WTC11 (cell line): ENCODE results near the gene SMIM10L1. TPM values are rescaled to one million over a fixed set of nuclear protein-coding genes. Genes with fewer than 3 reads are reported as not detected.

Experiments
- ATAC-seq: fragments of 200-7000 bp; cut with Tn5 transposase; 2 replicates; pipeline ENCODE4 v1.10.0; 2021; ENCODE audit warnings: mild to moderate bottlenecking, moderate library complexity
- CTCF ChIA-PET: fragments of 300-600 bp; sonication (Branson Sonifier 250); formaldehyde crosslinking; loops from one replicate; lab custom pipeline; 2021; ENCODE audit warnings: antibody characterized with exemption; lab: Charles Lee
- POLR2A ChIA-PET: fragments of 350-600 bp; sonication (Branson Sonifier 250); formaldehyde crosslinking; loops from one replicate; lab custom pipeline; 2021; ENCODE audit warnings: antibody characterized with exemption; lab: Charles Lee
- DNase-seq: peaks from one replicate; pipeline ENCODE4 v3.0.0; 2021; ENCODE audit warnings: low spot score
- H3K27ac Mint-ChIP-seq: 2 replicates; pipeline ENCODE4 v1.8.0; 2021; ENCODE audit warnings: mixed read lengths
- H3K27me3 Mint-ChIP-seq: 2 replicates; pipeline ENCODE4 v1.8.0; 2021; ENCODE audit warnings: low read depth, mild to moderate bottlenecking, moderate library complexity, mixed read lengths
- H3K36me3 Mint-ChIP-seq: 2 replicates; pipeline ENCODE4 v1.8.0; 2021; ENCODE audit warnings: mixed read lengths
- H3K4me1 Mint-ChIP-seq: 2 replicates; pipeline ENCODE4 v1.8.0; 2022; ENCODE audit warnings: mixed read lengths
- H3K4me3 Mint-ChIP-seq: 2 replicates; pipeline ENCODE4 v1.8.0; 2021; ENCODE audit warnings: mild to moderate bottlenecking, moderate library complexity, mixed read lengths
- H3K9me3 Mint-ChIP-seq: 2 replicates; pipeline ENCODE4 v1.8.0; 2021; ENCODE audit warnings: mixed read lengths
- ARID4B ChIP-seq: sonication (generic); formaldehyde crosslinking; IDR thresholded peaks from 2 replicates; pipeline ENCODE4 v1.8.0; 2023; ENCODE audit warnings: missing genetic modification reagents, mild to moderate bottlenecking, borderline replicate concordance
- E2F4 ChIP-seq: sonication (generic); formaldehyde crosslinking; IDR thresholded peaks from 2 replicates; pipeline ENCODE4 v1.8.1; 2022; ENCODE audit warnings: low read depth, mild to moderate bottlenecking, moderate library complexity, missing genetic modification reagents, borderline replicate concordance
- ERG ChIP-seq: fragments of 250-450 bp; sonication (Bioruptor Pico); IDR thresholded peaks from 2 replicates; pipeline ENCODE4 v1.8.0; 2021; ENCODE audit warnings: mild to moderate bottlenecking
- GABPB1 ChIP-seq: sonication (generic); formaldehyde crosslinking; IDR thresholded peaks from 2 replicates; pipeline ENCODE4 v1.8.1; 2023; ENCODE audit warnings: mild to moderate bottlenecking, missing genetic modification reagents
- GRHL2 ChIP-seq: fragments of 250-450 bp; sonication (Bioruptor Pico); IDR thresholded peaks from 2 replicates; pipeline ENCODE4 v1.8.0; 2022; ENCODE audit warnings: mild to moderate bottlenecking, moderate library complexity; ENCODE audit not compliant: insufficient replicate concordance, severe bottlenecking
- HMGXB4 ChIP-seq: sonication (generic); formaldehyde crosslinking; IDR thresholded peaks from 2 replicates; pipeline ENCODE4 v1.8.1; 2023; ENCODE audit warnings: mild to moderate bottlenecking, moderate library complexity, missing genetic modification reagents
- NFE2L1 ChIP-seq: sonication (generic); formaldehyde crosslinking; IDR thresholded peaks from 2 replicates; pipeline ENCODE4 v1.8.1; 2023; ENCODE audit warnings: missing genetic modification reagents
- NR1H2 ChIP-seq: sonication (generic); formaldehyde crosslinking; IDR thresholded peaks from 2 replicates; pipeline ENCODE4 v1.9.0; 2021; ENCODE audit warnings: mild to moderate bottlenecking, moderate library complexity, missing genetic modification reagents
- PRDM15 ChIP-seq: sonication (generic); formaldehyde crosslinking; IDR thresholded peaks from 2 replicates; pipeline ENCODE4 v1.8.0; 2022; ENCODE audit warnings: missing genetic modification reagents
- PRRX2 ChIP-seq: fragments of 250-450 bp; sonication (Bioruptor Pico); IDR thresholded peaks from 2 replicates; pipeline ENCODE4 v1.8.0; 2021; ENCODE audit warnings: mild to moderate bottlenecking
- SMAD4 ChIP-seq: sonication (generic); formaldehyde crosslinking; IDR thresholded peaks from 2 replicates; pipeline ENCODE4 v1.8.0; 2022; ENCODE audit warnings: mild to moderate bottlenecking, missing genetic modification reagents
- TEAD4 ChIP-seq: sonication (generic); formaldehyde crosslinking; IDR thresholded peaks from 2 replicates; pipeline ENCODE4 v1.8.0; 2022; ENCODE audit warnings: mild to moderate bottlenecking, missing genetic modification reagents
- ZBTB43 ChIP-seq: sonication (generic); formaldehyde crosslinking; IDR thresholded peaks from 2 replicates; pipeline ENCODE4 v1.8.1; 2023; ENCODE audit warnings: mild to moderate bottlenecking, missing genetic modification reagents
- ZNF232 ChIP-seq: sonication (generic); formaldehyde crosslinking; IDR thresholded peaks from 2 replicates; pipeline ENCODE4 v1.8.0; 2022; ENCODE audit warnings: mild to moderate bottlenecking, missing genetic modification reagents
- ZNF317 ChIP-seq: sonication (generic); formaldehyde crosslinking; IDR thresholded peaks from 2 replicates; pipeline ENCODE4 v1.8.1; 2023; ENCODE audit warnings: low read depth, mild to moderate bottlenecking, moderate library complexity, missing genetic modification reagents, borderline replicate concordance
- ZNF416 ChIP-seq: fragments of 250-450 bp; sonication (Bioruptor Pico); IDR thresholded peaks from 2 replicates; pipeline ENCODE4 v1.9.0; 2021; ENCODE audit warnings: mild to moderate bottlenecking, inconsistent platforms
- ZNF425 ChIP-seq: fragments of 250-450 bp; sonication (Bioruptor Pico); conservative IDR thresholded peaks from 2 replicates; pipeline ENCODE4 v1.9.0; 2021; ENCODE audit warnings: mild to moderate bottlenecking
- ZSCAN18 ChIP-seq: fragments of 250-450 bp; sonication (Bioruptor Pico); IDR thresholded peaks from 2 replicates; pipeline ENCODE4 v2.1.2; 2022; ENCODE audit warnings: mild to moderate bottlenecking, moderate library complexity
- total RNA-seq: library from RNA; stranded (reverse); gene quantifications from 3 replicates; pipeline ENCODE4 v1.2.3, GENCODE V29; 2021

Gene SMIM10L1
- total RNA-seq, 1 experiment from 2014 or later, result 12.2 TPM

GRCh38 chr12:11182529-11182928 lies 11.5 kb downstream of the SMIM10L1 start:
- Mint-ChIP-seq H3K4me1 (peaks cover 3% of the 10 kb centered on the region; the same call in 1 of the 2 replicates), H3K4me3 (no peak overlapping the region), H3K9me3 (no peaks in the 10 kb centered on the region), H3K27ac (no peak overlapping the region), H3K36me3 (no peaks in the 10 kb centered on the region), H3K27me3 (no peaks in the 10 kb centered on the region)
- DNase-seq (no peak), ATAC-seq (no peak)
- ChIA-PET CTCF (interaction anchor here (0.7 kb wide), 1 partner anchor 113 kb away, joined by 3 read pairs; no protein-coding TSS in a partner anchor), POLR2A (no interaction called here)
- no peak for TF ChIP-seq ZBTB43 (CRISPR knock-in tag)
- TF ChIP-seq PRRX2 (CRISPR knock-in tag), result no peak
- TF ChIP-seq HMGXB4, result no peak
- TF ChIP-seq SMAD4, result no peak
- TF ChIP-seq GRHL2 (CRISPR knock-in tag), result no peak
- no peak for TF ChIP-seq ZSCAN18 (CRISPR knock-in tag)
- TF ChIP-seq ARID4B (CRISPR knock-in tag), result no peak
- no peak for TF ChIP-seq NFE2L1 (CRISPR knock-in tag)

- Mint-ChIP-seq H3K9me3 (no peaks in the 10 kb centered on the region), H3K36me3 (no peaks in the 10 kb centered on the region), H3K27ac (no peak overlapping the region), H3K4me3 (no peak overlapping the region), H3K4me1 (no peaks in the 10 kb centered on the region), H3K27me3 (no peaks in the 10 kb centered on the region)
- ATAC-seq (no peak), DNase-seq (no peak)
- POLR2A ChIA-PET, result no interaction called here
- CTCF ChIA-PET, result no interaction called here
- no peak for TF ChIP-seq ZNF317 (CRISPR knock-in tag)
- no peak for TF ChIP-seq ZNF232
- TF ChIP-seq PRDM15, result no peak
- TF ChIP-seq GABPB1, result no peak
- TF ChIP-seq ZNF425 (CRISPR knock-in tag), result no peak
- TF ChIP-seq ZNF416 (CRISPR knock-in tag), result no peak
- TF ChIP-seq NR1H2 (CRISPR knock-in tag), result no peak
- TF ChIP-seq E2F4 (CRISPR knock-in tag), result no peak
- no peak for TF ChIP-seq ERG
- TF ChIP-seq TEAD4 (CRISPR knock-in tag), result no peak
Observed at GRCh38 chr12:11183011-11183410, 12.0 kb downstream of the SMIM10L1 start.
